Measurements from ENCODE around the gene TCERG1.

- TF ChIP-seq, protein P1, sequence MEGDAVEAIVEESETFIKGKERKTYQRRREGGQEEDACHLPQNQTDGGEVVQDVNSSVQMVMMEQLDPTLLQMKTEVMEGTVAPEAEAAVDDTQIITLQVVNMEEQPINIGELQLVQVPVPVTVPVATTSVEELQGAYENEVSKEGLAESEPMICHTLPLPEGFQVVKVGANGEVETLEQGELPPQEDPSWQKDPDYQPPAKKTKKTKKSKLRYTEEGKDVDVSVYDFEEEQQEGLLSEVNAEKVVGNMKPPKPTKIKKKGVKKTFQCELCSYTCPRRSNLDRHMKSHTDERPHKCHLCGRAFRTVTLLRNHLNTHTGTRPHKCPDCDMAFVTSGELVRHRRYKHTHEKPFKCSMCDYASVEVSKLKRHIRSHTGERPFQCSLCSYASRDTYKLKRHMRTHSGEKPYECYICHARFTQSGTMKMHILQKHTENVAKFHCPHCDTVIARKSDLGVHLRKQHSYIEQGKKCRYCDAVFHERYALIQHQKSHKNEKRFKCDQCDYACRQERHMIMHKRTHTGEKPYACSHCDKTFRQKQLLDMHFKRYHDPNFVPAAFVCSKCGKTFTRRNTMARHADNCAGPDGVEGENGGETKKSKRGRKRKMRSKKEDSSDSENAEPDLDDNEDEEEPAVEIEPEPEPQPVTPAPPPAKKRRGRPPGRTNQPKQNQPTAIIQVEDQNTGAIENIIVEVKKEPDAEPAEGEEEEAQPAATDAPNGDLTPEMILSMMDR (IDR thresholded peaks at IDR 0.05) = no peak
- no peak for TF ChIP-seq POLR2A (IDR thresholded peaks at IDR 0.05)
These were observed 14.2 kb downstream of the TCERG1 start for GRCh38 chr5:146461319-146461718.
